Pancreas (tissue), 10 donors: ENCODE results near the gene THSD7B. TPM values are rescaled to one million over a fixed set of nuclear protein-coding genes. Genes with fewer than 3 reads are reported as not detected.
"Not testable (repeated sequence)": the region's sequence is repeated elsewhere in the genome, so short reads cannot be mapped to it uniquely, and the experiment has no call there.

Source experiments
- ATAC-seq, 4 donors: fragments of 200-7000 bp; cut with Tn5 transposase; one replicate each; pipeline versions ENCODE4 v1.8.0 to v1.9.1; 2020; ENCODE audit warnings: mild to moderate bottlenecking in 4 of 4, moderate library complexity in 4 of 4
- DNase-seq, 6 donors: peaks; one replicate each; pipeline ENCODE4 v3.0.0-alpha.2; 2020
- FAIRE-seq: peaks from 2 replicates; lab custom pipeline; 2012; peaks lifted over from hg19 to GRCh38; lab: Jason Lieb, UNC
- H3K27ac ChIP-seq, 4 donors: fragments of 200-600 bp; sonication (generic); 1 replicate in 3 of 4; 2 replicates in 1 of 4; pipeline versions ENCODE4 v1.5.0 to v1.8.0; 2020
- H3K27me3 ChIP-seq, 4 donors: fragments of 200-600 bp; one replicate each; pipeline ENCODE4 v1.8.0; 2021
- H3K36me3 ChIP-seq, 3 donors: fragments of 200-600 bp; sonication (generic) in 1 of 3; one replicate each; pipeline versions ENCODE4 v1.5.0 to v1.8.0; 2020 to 2021
- H3K4me1 ChIP-seq, 3 donors: fragments of 200-600 bp; one replicate each; pipeline ENCODE4 v1.8.0; 2021
- H3K4me3 ChIP-seq, 4 donors: fragments of 200-600 bp; sonication (generic) in 2 of 4; one replicate each; pipeline versions ENCODE4 v1.5.0 to v1.8.0; 2020 to 2021
- H3K9me3 ChIP-seq, 4 donors: fragments of 200-600 bp; one replicate each; pipeline ENCODE4 v1.8.0; 2021
- CTCF ChIP-seq, 4 donors: fragments of 200-600 bp; sonication (generic) in 3 of 4; IDR thresholded peaks; one replicate each; pipeline versions ENCODE4 v1.5.0 to v1.8.0; 2021; ENCODE audit warnings: antibody characterized with exemption in 4 of 4
- WGBS, 2 donors: extraction: QIAGEN DNeasy Blood & Tissue Kit; methylation state at CpG; one replicate each; pipeline ENCODE4 v1.1.7; 2013; 5-methylcytosine and 5-hydroxymethylcytosine counted together
- intact Hi-C, 3 donors: fragments of 100-400 bp; cut with DNase I; formaldehyde crosslinking; loops; one replicate each; pipeline versions ENCODE4 v1.11.1 to v1.14.2; 2022
- polyA plus RNA-seq, 2 donors: library from polyadenylated mRNA; stranded (reverse); fragments of 200-250 nt; gene quantifications; one replicate each; pipeline ENCODE4 v1.2.3, GENCODE V29; 2013
- total RNA-seq, 6 donors: library from RNA; stranded (reverse); fragmentation: NEBNext Ultra II Directional in 4 of 6; extraction: Animal tissue kit (Norgen Biotek cat#: 25700) in 4 of 6; gene quantifications; one replicate each; pipeline versions ENCODE4 v1.2.1 to v1.2.4, GENCODE V29; 2021 to 2023
- donor health status: healthy with polysubstance abuse.
- donor health status: DM: no; HTN: no; CAD: no; lungs with moderate emphysema.
- donor health status: DM: no; HTN: no; CAD: no.
- donor health status: control.
- donor health status: control.
- donor health status: Bipolar disorder and iron deficiency.
- donor health status: DM: yes; HTN: yes; CAD: no.
- donor health status: DM: no; HTN: no; CAD: no.
- donor health status: DM: no; HTN: no; CAD: no.
- donor health status: DM: yes; HTN: yes; CAD: no.

Gene THSD7B
- total and polyA plus RNA-seq, 8 donors, result 0.02 to 0.18 (median 0.07) TPM; not detected in 4

DNA sequence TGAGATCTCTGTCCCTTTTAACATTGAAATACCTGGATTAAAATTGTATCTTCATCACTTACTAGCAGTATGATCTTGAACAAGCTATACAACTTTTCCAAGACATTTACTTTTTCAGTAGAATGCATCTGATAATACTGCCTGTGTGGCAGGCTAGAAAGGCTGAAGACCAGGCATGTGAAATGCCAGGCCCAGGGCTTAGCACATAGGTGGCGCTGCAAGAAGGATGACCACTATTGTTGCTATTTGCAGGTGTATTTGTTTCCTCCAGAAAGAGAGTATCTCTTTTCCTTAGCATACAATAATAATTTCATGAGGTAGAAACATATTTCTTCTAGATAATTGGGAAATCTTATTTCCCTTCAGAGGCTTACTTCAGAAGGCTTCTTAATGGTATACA, 331.3 kb downstream of the THSD7B start:
- FAIRE-seq (no peak), ATAC-seq (no peak), DNase-seq (no peak)
- no peak overlapping the region for H3K27ac ChIP-seq
- TF ChIP-seq CTCF (IDR thresholded peaks at IDR 0.05), result no peak
- no peaks in the 10 kb centered on the region for H3K4me1 ChIP-seq
- H3K4me3 ChIP-seq, result no peak overlapping the region
- H3K36me3 ChIP-seq, result no peaks in the 10 kb centered on the region
- intact Hi-C loops, result no loop called here
- H3K9me3 ChIP-seq, result no peaks in the 10 kb centered on the region
- no peaks in the 10 kb centered on the region for H3K27me3 ChIP-seq
- 70% methylated on average over 1 of the region's 1 CpG for WGBS, 2 donors

- H3K4me3 ChIP-seq, intact Hi-C loops, H3K27me3 ChIP-seq, ATAC-seq, H3K27ac ChIP-seq, FAIRE-seq, H3K4me1 ChIP-seq, H3K36me3 ChIP-seq, H3K9me3 ChIP-seq: not testable (repeated sequence)
- WGBS, 2 donors, result 76 to 80% methylated on average over 3 of the region's 3 CpGs
- DNase-seq, result peak in 1 of 6 donors; percentile 27
Observed at GRCh38 chr2:137101814-137102213, 336.5 kb downstream of the THSD7B start.

GRCh38 chr2:137107904-137108303, 342.6 kb downstream of the THSD7B start:
- Histone ChIP-seq H3K4me1 (no peaks in the 10 kb centered on the region), H3K4me3 (no peak overlapping the region), H3K27me3 (no peaks in the 10 kb centered on the region), H3K36me3 (no peaks in the 10 kb centered on the region), H3K27ac (no peak overlapping the region), H3K9me3 (no peaks in the 10 kb centered on the region)
- intact Hi-C loops, result no loop called here
- ATAC-seq (no peak), DNase-seq (no peak), FAIRE-seq (no peak)
- TF ChIP-seq CTCF (IDR thresholded peaks at IDR 0.05), result no peak

DNA sequence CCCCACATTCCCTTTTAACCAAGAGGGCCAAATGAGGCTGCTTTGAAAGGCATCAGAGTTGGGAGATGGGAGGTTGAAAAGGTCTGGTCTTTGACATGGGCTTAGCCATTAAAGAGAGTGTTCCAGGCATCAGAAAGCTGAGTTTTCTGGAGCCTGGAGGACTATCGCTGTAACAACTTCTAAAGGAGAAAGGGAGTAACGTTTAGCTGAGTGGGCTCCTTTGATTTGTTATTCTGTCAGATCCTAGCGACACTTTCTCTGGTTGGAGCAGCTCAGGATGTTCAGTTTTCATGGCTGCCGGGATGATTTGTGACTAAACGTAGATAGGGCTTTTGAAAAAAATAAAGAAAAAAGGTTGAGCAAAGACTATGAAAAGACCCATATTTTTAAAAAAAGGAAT, 346.6 kb downstream of the THSD7B start:
- no peaks in the 10 kb centered on the region for H3K9me3 ChIP-seq
- FAIRE-seq (no peak), ATAC-seq (no peak), DNase-seq (no peak)
- no peaks in the 10 kb centered on the region for H3K36me3 ChIP-seq
- WGBS, 2 donors, result 59 to 63% methylated on average over 5 of the region's 5 CpGs
- no peaks in the 10 kb centered on the region for H3K4me1 ChIP-seq
- H3K27ac ChIP-seq, result no peak overlapping the region
- no peak overlapping the region for H3K4me3 ChIP-seq
- no peak for TF ChIP-seq CTCF (IDR thresholded peaks at IDR 0.05)
- no peaks in the 10 kb centered on the region for H3K27me3 ChIP-seq
- intact Hi-C loops, result no loop called here

DNA sequence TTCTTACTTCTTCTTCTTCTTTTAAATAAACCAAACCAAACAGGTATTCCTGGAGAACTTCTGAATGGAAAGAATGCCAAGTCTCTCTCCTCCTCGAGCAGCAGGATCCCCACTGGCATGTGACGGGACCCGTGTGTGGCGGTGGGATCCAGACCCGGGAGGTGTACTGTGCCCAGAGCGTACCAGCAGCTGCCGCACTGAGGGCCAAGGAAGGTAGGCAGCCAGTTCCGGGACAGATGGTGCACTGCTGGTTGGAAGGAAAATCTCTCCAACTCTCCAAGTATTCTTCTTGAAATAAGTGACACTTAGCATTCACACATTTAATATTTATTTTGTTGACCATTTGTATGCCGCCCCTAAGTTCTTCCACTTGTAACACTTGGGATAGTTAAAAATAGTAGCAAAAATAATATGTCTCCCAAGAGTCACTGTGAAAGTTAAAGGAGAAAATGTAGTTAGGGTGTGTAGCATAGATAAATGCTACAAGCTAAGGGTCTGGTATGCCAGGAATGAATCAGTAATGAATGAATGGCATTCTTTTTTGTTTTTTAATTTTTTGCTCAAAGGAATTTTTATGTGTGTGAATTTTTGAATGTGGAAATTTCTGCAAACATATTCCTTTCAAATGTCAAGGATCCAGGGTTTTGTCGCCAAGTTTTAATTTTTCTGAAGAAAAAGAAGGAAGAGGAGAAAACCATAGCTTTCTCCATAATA, 349.9 kb downstream of the THSD7B start:
- no peak for FAIRE-seq
- no peak for TF ChIP-seq CTCF (IDR thresholded peaks at IDR 0.05)
- no peak for DNase-seq
- H3K4me3 ChIP-seq, result no peak overlapping the region
- H3K27ac ChIP-seq, result no peak overlapping the region
- intact Hi-C loops, result no loop called here
- no peaks in the 10 kb centered on the region for H3K27me3 ChIP-seq
- no peaks in the 10 kb centered on the region for H3K36me3 ChIP-seq
- H3K9me3 ChIP-seq, result no peaks in the 10 kb centered on the region
- WGBS, 2 donors, result 68 to 69% methylated on average over 10 of the region's 10 CpGs
- no peak for ATAC-seq
- H3K4me1 ChIP-seq, result no peaks in the 10 kb centered on the region
